ENCODE results near the gene ARMH3.

ARMH3 gene

GRCh38 chr10:101974091-101974971 is 81.6 kb downstream of the ARMH3 start:
- DNase-seq: no peak

- DNase-seq: no peak
Observed at GRCh38 chr10:101972761-101973160, 83.2 kb downstream of the ARMH3 start.

- DNase-seq: no peak
Observed at GRCh38 chr10:101969412-101969922, 86.5 kb downstream of the ARMH3 start.

GRCh38 chr10:101968940-101969321 is 87.0 kb downstream of the ARMH3 start:
- DNase-seq: no peak

- no peak for DNase-seq
Observed at GRCh38 chr10:101968286-101968939, 87.6 kb downstream of the ARMH3 start.

GRCh38 chr10:101967713-101968112 is 88.3 kb downstream of the ARMH3 start:
- no peak for DNase-seq

GRCh38 chr10:101967119-101967518 is 88.9 kb downstream of the ARMH3 start:
- no peak for DNase-seq

- no peak for DNase-seq
Observed at GRCh38 chr10:101965075-101965765, 90.8 kb downstream of the ARMH3 start.

- DNase-seq: no peak
Observed at GRCh38 chr10:101961591-101962498, 94.1 kb downstream of the ARMH3 start.

- no peak for DNase-seq
Observed at GRCh38 chr10:101960879-101961395, 95.0 kb downstream of the ARMH3 start.

GRCh38 chr10:101959346-101959916 is 96.5 kb downstream of the ARMH3 start:
- DNase-seq: no peak

- DNase-seq: no peak
Observed at GRCh38 chr10:101958691-101959090, 97.3 kb downstream of the ARMH3 start.

GRCh38 chr10:101956898-101957297 is 99.1 kb downstream of the ARMH3 start:
- no peak for DNase-seq

GRCh38 chr10:101956117-101956516 is 99.9 kb downstream of the ARMH3 start:
- DNase-seq: no peak

- DNase-seq: no peak
Observed at GRCh38 chr10:101952191-101952590, 103.8 kb downstream of the ARMH3 start.

- DNase-seq: no peak
Observed at GRCh38 chr10:101950213-101950612, 105.8 kb downstream of the ARMH3 start.

GRCh38 chr10:101941871-101942270 is 114.1 kb downstream of the ARMH3 start:
- DNase-seq: no peak

GRCh38 chr10:101940916-101941315 is 115.1 kb downstream of the ARMH3 start:
- no peak for DNase-seq

GRCh38 chr10:101939729-101940128 is 116.2 kb downstream of the ARMH3 start:
- DNase-seq: no peak

- DNase-seq: no peak
Observed at GRCh38 chr10:101939008-101939648, 116.8 kb downstream of the ARMH3 start.

GRCh38 chr10:101938305-101939007 is 117.5 kb downstream of the ARMH3 start:
- no peak for DNase-seq
